Upper lobe of right lung (tissue), 1 donor: Measurements from ENCODE around the gene TEKTIP1. TPM values are rescaled to one million over a fixed set of nuclear protein-coding genes. Genes with fewer than 3 reads are reported as not detected.

Source experiments
- ATAC-seq: fragments of 200-7000 bp; cut with Tn5 transposase; one replicate; pipeline ENCODE4 v1.9.1; 2020; ENCODE audit warnings: mild to moderate bottlenecking, moderate library complexity
- DNase-seq: peaks from one replicate; pipeline ENCODE4 v3.0.0-alpha.2; 2020
- H3K27ac ChIP-seq: fragments of 200-600 bp; one replicate; pipeline ENCODE4 v1.8.0; 2022
- H3K27me3 ChIP-seq: fragments of 200-600 bp; one replicate; pipeline ENCODE4 v1.8.0; 2022; ENCODE audit warnings: mild to moderate bottlenecking
- H3K36me3 ChIP-seq: fragments of 200-600 bp; one replicate; pipeline ENCODE4 v1.8.0; 2022
- H3K4me1 ChIP-seq: fragments of 200-600 bp; one replicate; pipeline ENCODE4 v1.8.0; 2022
- H3K4me3 ChIP-seq: fragments of 200-600 bp; one replicate; pipeline ENCODE4 v1.8.0; 2022; ENCODE audit warnings: mild to moderate bottlenecking
- H3K9me3 ChIP-seq: fragments of 200-600 bp; one replicate; pipeline ENCODE4 v1.8.0; 2022
- CTCF ChIP-seq: fragments of 200-600 bp; IDR thresholded peaks from one replicate; pipeline ENCODE4 v1.8.0; 2022; ENCODE audit warnings: antibody characterized with exemption
- intact Hi-C: fragments of 100-400 bp; cut with DNase I; formaldehyde crosslinking; loops from one replicate; pipeline ENCODE4 v1.11.0; 2022
- total RNA-seq: library from RNA; stranded (reverse); fragmentation: NEBNext Ultra II Directional; extraction: Animal tissue kit (Norgen Biotek cat#: 25700); gene quantifications from one replicate; pipeline ENCODE4 v1.2.1, GENCODE V29; 2021
- donor health status: DM: no; HTN: yes; CAD: no; lungs with severe emphysema.

The TEKTIP1 gene
- total RNA-seq, 1 donor from 2014 or later = 3.2 TPM

GRCh38 chr19:3591876-3592613 is 53.1 kb downstream of the TEKTIP1 start:
- Histone ChIP-seq H3K9me3 (no peaks in the 10 kb centered on the region), H3K27me3 (no peaks in the 10 kb centered on the region), H3K4me3 (no peak overlapping the region), H3K27ac (no peak overlapping the region), H3K36me3 (no peaks in the 10 kb centered on the region), H3K4me1 (no peaks in the 10 kb centered on the region)
- ATAC-seq (no peak), DNase-seq (no peak)
- TF ChIP-seq CTCF = no peak
- intact Hi-C loops = no loop called here

- Histone ChIP-seq H3K4me3 (no peak overlapping the region), H3K36me3 (no peaks in the 10 kb centered on the region), H3K9me3 (no peaks in the 10 kb centered on the region), H3K4me1 (no peaks in the 10 kb centered on the region), H3K27ac (no peak overlapping the region), H3K27me3 (no peaks in the 10 kb centered on the region)
- TF ChIP-seq CTCF = no peak
- no peak for ATAC-seq
- intact Hi-C loops = no loop called here
- DNase-seq = no peak
Measured at GRCh38 chr19:3593156-3593555, 54.2 kb downstream of the TEKTIP1 start.

Other genes with a start within 250 kb of the TEKTIP1 start
- 150 TPM for gene NFIC, start 172.6 kb upstream of the TEKTIP1 start, total RNA-seq
- gene SMIM24, start 58.6 kb upstream of the TEKTIP1 start, total RNA-seq = not detected
- not detected for gene SMIM44, start 55.7 kb upstream of the TEKTIP1 start, total RNA-seq
- 12.2 TPM for gene DOHH, start 38.5 kb upstream of the TEKTIP1 start, total RNA-seq
- 30.8 TPM for gene FZR1, start 32.9 kb upstream of the TEKTIP1 start, total RNA-seq
- gene MFSD12, start 18.4 kb downstream of the TEKTIP1 start, total RNA-seq = 95.9 TPM
- gene HMG20B, start 33.8 kb downstream of the TEKTIP1 start, total RNA-seq = 60.0 TPM
- gene GIPC3, start 46.3 kb downstream of the TEKTIP1 start, total RNA-seq = 6.5 TPM
- gene TBXA2R, start 67.7 kb downstream of the TEKTIP1 start, total RNA-seq = 4.7 TPM
- gene CACTIN, start 87.6 kb downstream of the TEKTIP1 start, total RNA-seq = 24.3 TPM
- 42.1 TPM for gene PIP5K1C, start 161.3 kb downstream of the TEKTIP1 start, total RNA-seq
- gene TJP3, start 169.2 kb downstream of the TEKTIP1 start, total RNA-seq = 23.0 TPM
- 21.9 TPM for gene APBA3, start 222.5 kb downstream of the TEKTIP1 start, total RNA-seq
- gene MRPL54, start 223.5 kb downstream of the TEKTIP1 start, total RNA-seq = 59.7 TPM
- not detected for gene RAX2, start 233.1 kb downstream of the TEKTIP1 start, total RNA-seq
- gene MATK, start 247.2 kb downstream of the TEKTIP1 start, total RNA-seq = 22.6 TPM